SHP77 treated with DMSO at 0.1 percent for 48 hours (cell line): ENCODE data around the gene ZNF496.

ENCODE experiments used
- DNase-seq: peaks from one replicate; lab custom pipeline; 2025; lab: John Stamatoyannopoulos, UW

Gene ZNF496

GRCh38 chr1:247326411-247327130 lies 5.1 kb downstream of the ZNF496 start:
- no peak for DNase-seq

GRCh38 chr1:247324923-247325322 lies 6.7 kb downstream of the ZNF496 start:
- no peak for DNase-seq

GRCh38 chr1:247324204-247324787 lies 7.4 kb downstream of the ZNF496 start:
- DNase-seq: no peak

- no peak for DNase-seq
Observed at GRCh38 chr1:247322849-247323586, 8.6 kb downstream of the ZNF496 start.

GRCh38 chr1:247322442-247322841 lies 9.2 kb downstream of the ZNF496 start:
- DNase-seq: no peak

GRCh38 chr1:247317702-247318101 lies 14.0 kb downstream of the ZNF496 start:
- no peak for DNase-seq

GRCh38 chr1:247316590-247317197 lies 15.0 kb downstream of the ZNF496 start:
- DNase-seq: no peak

- no peak for DNase-seq
Observed at GRCh38 chr1:247304031-247304430, 27.6 kb downstream of the ZNF496 start.

GRCh38 chr1:247303216-247303615 lies 28.5 kb downstream of the ZNF496 start:
- DNase-seq: no peak

- no peak for DNase-seq
Observed at GRCh38 chr1:247301176-247301540, 30.5 kb downstream of the ZNF496 start.

GRCh38 chr1:247300491-247301175 lies 31.0 kb downstream of the ZNF496 start:
- no peak for DNase-seq

- DNase-seq: no peak
Observed at GRCh38 chr1:247299723-247300381, 31.8 kb downstream of the ZNF496 start.

GRCh38 chr1:247298701-247299100 lies 33.0 kb downstream of the ZNF496 start:
- no peak for DNase-seq

GRCh38 chr1:247298124-247298481 lies 33.6 kb downstream of the ZNF496 start:
- DNase-seq: no peak

- no peak for DNase-seq
Observed at GRCh38 chr1:247297263-247298123, 34.2 kb downstream of the ZNF496 start.

GRCh38 chr1:247296599-247297180 lies 35.0 kb downstream of the ZNF496 start:
- DNase-seq: no peak

GRCh38 chr1:247295746-247296145 lies 35.9 kb downstream of the ZNF496 start:
- DNase-seq: no peak

GRCh38 chr1:247295274-247295684 lies 36.4 kb downstream of the ZNF496 start:
- DNase-seq: no peak

- DNase-seq: no peak
Observed at GRCh38 chr1:247294282-247294681, 37.4 kb downstream of the ZNF496 start.

- DNase-seq: no peak
Observed at GRCh38 chr1:247293047-247293446, 38.6 kb downstream of the ZNF496 start.
